Breast epithelium (tissue), 4 donors: ENCODE results near the gene EPHA2. TPM values are rescaled to one million over a fixed set of nuclear protein-coding genes. Genes with fewer than 3 reads are reported as not detected.

Experiments
- DNase-seq, 2 donors: peaks; one replicate each; pipeline ENCODE4 v3.0.0-alpha.2; 2019; ENCODE audit warnings: low spot score in 2 of 2
- H3K27ac ChIP-seq, 2 donors: fragments of 200-600 bp; sonication (generic) in 1 of 2; one replicate each; pipeline ENCODE4 v1.5.1; 2016 to 2019; ENCODE audit warnings: mild to moderate bottlenecking in 1 of 2
- H3K27me3 ChIP-seq, 2 donors: fragments of 200-600 bp; sonication (generic) in 1 of 2; one replicate each; pipeline versions ENCODE4 v1.5.1 to v1.6.0; 2017 to 2019; ENCODE audit warnings: control low read depth in 1 of 2, mild to moderate bottlenecking in 1 of 2
- H3K36me3 ChIP-seq: fragments of 200-600 bp; one replicate; pipeline ENCODE4 v1.5.1; 2019
- H3K4me1 ChIP-seq, 2 donors: fragments of 200-600 bp; sonication (generic); one replicate each; pipeline ENCODE4 v1.5.1; 2016 to 2019; ENCODE audit warnings: control low read depth in 1 of 2
- H3K4me3 ChIP-seq, 3 donors: fragments of 200-600 bp; sonication (generic); 1 replicate in 2 of 3; 2 replicates in 1 of 3; pipeline ENCODE4 v1.5.1; 2016 to 2019; ENCODE audit warnings: mild to moderate bottlenecking in 3 of 3, moderate library complexity in 2 of 3
- H3K9me3 ChIP-seq, 2 donors: fragments of 200-600 bp; sonication (generic) in 1 of 2; one replicate each; pipeline ENCODE4 v1.5.1; 2016 to 2019; ENCODE audit warnings: control low read depth in 1 of 2
- POLR2A ChIP-seq: fragments of 450-650 bp; IDR thresholded peaks from one replicate; pipeline ENCODE4 v1.6.1; 2016; ENCODE audit warnings: antibody characterized with exemption, mild to moderate bottlenecking, moderate library complexity
- POLR2AphosphoS5 ChIP-seq, 3 donors: sonication (generic); formaldehyde crosslinking; IDR thresholded peaks; one replicate each; pipeline ENCODE4 v1.6.1; 2017; ENCODE audit warnings: antibody characterized with exemption in 3 of 3
- intact Hi-C: fragments of 100-400 bp; cut with DNase I; formaldehyde crosslinking; loops from one replicate; pipeline ENCODE4 v1.15.1; 2023; ENCODE audit warnings: low total_unique reads
- total RNA-seq, 3 donors: library from RNA; depleted of rRNA; stranded (reverse); fragments of >200 nt; gene quantifications; one replicate each; pipeline ENCODE4 v1.1.0, GENCODE V29; 2016
- TF ChIP-seq, protein P1 (sequence below), 3 donors: fragments of 450-650 bp; IDR thresholded peaks; one replicate each; pipeline ENCODE4 v1.5.1; 2016 to 2017; ENCODE audit warnings: antibody characterized with exemption in 3 of 3, mild to moderate bottlenecking in 3 of 3, moderate library complexity in 3 of 3

Gene EPHA2
- total RNA-seq, 3 donors from 2014 or later: 5.8 to 18.4 (median 16.7) TPM

DNA sequence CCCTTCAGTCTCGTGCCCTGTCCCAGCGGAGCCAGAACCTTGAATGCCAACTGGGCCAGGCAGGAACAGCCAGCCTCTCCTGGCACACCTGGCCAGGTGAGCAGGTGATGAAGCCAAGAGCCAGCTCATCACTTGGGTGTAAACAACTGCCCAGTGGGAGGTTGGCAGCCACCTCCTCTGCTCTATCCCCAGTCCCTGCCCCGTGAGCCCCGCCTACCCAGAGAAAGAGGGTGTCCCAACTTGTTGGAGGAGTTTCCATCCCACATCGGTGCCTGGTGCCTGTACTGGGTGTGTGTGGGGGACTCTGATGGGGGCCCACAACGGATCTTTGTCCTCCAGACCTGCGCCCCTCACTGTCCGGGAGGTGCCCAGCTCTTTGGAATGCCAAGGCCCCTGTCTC, 64.6 kb downstream of the EPHA2 start:
- intact Hi-C loops: no loop called here
- Histone ChIP-seq H3K27me3 (no peaks in the 10 kb centered on the region), H3K36me3 (no peaks in the 10 kb centered on the region), H3K4me1 (peaks cover 0 to 9% of the 10 kb centered on the region in 2 donors), H3K9me3 (no peaks in the 10 kb centered on the region), H3K4me3 (no peak overlapping the region), H3K27ac (peak overlapping the region; percentile 60 to 70)
- DNase-seq: peak; percentile 83 to 96
- TF ChIP-seq POLR2A: no peak
- TF ChIP-seq, protein P1, sequence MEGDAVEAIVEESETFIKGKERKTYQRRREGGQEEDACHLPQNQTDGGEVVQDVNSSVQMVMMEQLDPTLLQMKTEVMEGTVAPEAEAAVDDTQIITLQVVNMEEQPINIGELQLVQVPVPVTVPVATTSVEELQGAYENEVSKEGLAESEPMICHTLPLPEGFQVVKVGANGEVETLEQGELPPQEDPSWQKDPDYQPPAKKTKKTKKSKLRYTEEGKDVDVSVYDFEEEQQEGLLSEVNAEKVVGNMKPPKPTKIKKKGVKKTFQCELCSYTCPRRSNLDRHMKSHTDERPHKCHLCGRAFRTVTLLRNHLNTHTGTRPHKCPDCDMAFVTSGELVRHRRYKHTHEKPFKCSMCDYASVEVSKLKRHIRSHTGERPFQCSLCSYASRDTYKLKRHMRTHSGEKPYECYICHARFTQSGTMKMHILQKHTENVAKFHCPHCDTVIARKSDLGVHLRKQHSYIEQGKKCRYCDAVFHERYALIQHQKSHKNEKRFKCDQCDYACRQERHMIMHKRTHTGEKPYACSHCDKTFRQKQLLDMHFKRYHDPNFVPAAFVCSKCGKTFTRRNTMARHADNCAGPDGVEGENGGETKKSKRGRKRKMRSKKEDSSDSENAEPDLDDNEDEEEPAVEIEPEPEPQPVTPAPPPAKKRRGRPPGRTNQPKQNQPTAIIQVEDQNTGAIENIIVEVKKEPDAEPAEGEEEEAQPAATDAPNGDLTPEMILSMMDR (IDR thresholded peaks at IDR 0.05): no peak
- TF ChIP-seq POLR2AphosphoS5 (IDR thresholded peaks at IDR 0.05): peak in 1 of 3 donors; percentile 51

DNA sequence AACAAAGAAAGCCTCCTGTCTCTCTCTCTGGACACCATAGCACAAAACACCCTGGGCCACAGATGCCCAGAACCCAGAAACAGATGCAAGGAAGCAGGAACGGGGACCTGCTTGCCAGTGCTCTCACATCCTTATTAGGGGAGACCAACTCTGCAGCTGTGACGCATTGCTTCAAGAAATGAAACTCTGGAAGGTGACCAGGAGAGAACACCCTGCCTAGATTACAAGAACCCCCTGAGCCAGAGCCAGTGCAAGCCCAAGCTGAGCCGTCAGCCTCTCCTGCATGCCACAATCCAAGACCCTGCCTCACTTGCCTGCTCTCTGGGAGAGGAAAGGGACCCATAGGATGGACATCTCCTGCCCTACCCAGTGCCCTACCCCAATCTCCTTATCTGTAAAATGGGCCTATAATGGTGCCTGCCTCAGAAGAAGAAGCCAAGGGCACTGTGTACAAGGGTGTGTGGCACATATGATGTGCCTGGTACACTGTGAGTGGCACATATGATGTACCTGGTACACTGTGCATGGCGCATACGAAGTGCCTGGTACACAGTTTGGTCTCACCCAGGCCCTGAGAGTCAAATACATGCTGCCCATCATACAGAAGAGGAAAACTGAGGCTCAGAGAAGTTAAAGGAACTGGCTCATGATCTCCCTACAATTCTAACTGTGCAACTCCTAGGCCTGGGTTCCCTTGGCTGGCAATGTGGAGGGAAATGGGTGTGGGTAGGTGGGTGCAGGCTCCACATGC, 65.6 kb downstream of the EPHA2 start:
- peaks cover 0 to 9% of the 10 kb centered on the region in 2 donors for H3K4me1 ChIP-seq
- intact Hi-C loops: no loop called here
- no peaks in the 10 kb centered on the region for H3K9me3 ChIP-seq
- no peak for DNase-seq
- no peak overlapping the region for H3K27ac ChIP-seq
- no peak overlapping the region for H3K4me3 ChIP-seq
- H3K27me3 ChIP-seq: no peaks in the 10 kb centered on the region
- H3K36me3 ChIP-seq: no peaks in the 10 kb centered on the region
- TF ChIP-seq POLR2A: no peak
- TF ChIP-seq, protein P1 (IDR thresholded peaks at IDR 0.05): no peak
- no peak for TF ChIP-seq POLR2AphosphoS5 (IDR thresholded peaks at IDR 0.05)

DNA sequence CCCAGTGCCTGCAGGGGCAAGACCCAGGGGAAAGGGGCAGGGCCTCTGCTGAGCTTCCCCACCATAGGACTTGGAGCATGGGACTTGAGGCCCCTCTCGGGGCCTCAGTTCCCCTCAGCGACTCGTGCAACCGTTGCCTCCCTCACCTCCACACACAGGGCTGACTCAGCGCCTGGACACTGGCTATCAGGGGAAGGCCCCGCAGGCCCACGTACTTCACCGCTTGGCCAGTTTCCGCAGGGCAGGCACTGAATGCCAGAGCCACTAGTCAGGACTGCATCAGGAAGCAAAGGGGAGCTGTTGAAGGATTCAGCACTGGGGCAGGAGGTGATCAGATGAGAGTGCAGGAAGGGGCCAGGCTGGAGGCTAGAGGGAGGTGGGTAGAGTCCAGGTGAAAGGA, 66.9 kb downstream of the EPHA2 start:
- Histone ChIP-seq H3K36me3 (no peaks in the 10 kb centered on the region), H3K4me1 (peaks cover 0 to 9% of the 10 kb centered on the region in 2 donors), H3K27ac (no peak overlapping the region), H3K27me3 (no peaks in the 10 kb centered on the region), H3K9me3 (no peaks in the 10 kb centered on the region), H3K4me3 (no peak overlapping the region)
- DNase-seq: no peak
- intact Hi-C loops: no loop called here
- TF ChIP-seq, protein P1 (IDR thresholded peaks at IDR 0.05): no peak
- TF ChIP-seq POLR2A (no peak), POLR2AphosphoS5 (IDR thresholded peaks at IDR 0.05) (no peak)

DNA sequence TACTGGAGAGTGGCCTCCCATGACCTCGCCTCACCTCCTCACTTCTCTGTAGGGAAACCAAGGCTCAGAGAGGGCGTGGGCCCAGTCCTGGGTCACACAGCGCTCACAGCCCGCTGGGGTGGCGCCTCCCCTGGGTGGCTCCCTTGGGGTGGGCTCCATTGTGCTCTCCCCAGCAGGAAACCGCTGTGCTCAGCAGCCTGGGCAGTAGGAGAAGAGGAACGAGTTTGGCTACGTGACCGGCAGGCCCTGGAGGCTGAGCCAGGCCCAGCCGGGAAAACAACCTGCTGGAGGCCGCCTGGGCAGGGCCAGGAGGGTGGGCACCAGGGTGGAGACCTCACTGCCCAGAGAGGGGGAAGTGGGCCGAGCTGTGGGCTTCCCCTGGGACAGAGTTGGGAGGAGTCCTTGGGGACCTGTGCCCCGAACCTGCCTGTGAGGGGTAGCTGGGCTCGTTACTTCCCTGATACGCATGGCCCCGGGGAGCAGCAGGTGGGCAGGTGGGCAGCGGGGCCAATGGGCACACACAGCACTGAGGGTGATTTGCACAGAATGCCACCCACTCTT, 67.4 kb downstream of the EPHA2 start:
- Histone ChIP-seq H3K4me1 (peaks cover 0 to 9% of the 10 kb centered on the region in 2 donors), H3K36me3 (no peaks in the 10 kb centered on the region), H3K4me3 (no peak overlapping the region), H3K27ac (peak overlapping the region in 1 of 2 donors; percentile 21), H3K27me3 (no peaks in the 10 kb centered on the region), H3K9me3 (no peaks in the 10 kb centered on the region)
- intact Hi-C loops: no loop called here
- no peak for DNase-seq
- TF ChIP-seq, protein P1 (IDR thresholded peaks at IDR 0.05): no peak
- TF ChIP-seq POLR2AphosphoS5 (IDR thresholded peaks at IDR 0.05) (no peak), POLR2A (no peak)

DNA sequence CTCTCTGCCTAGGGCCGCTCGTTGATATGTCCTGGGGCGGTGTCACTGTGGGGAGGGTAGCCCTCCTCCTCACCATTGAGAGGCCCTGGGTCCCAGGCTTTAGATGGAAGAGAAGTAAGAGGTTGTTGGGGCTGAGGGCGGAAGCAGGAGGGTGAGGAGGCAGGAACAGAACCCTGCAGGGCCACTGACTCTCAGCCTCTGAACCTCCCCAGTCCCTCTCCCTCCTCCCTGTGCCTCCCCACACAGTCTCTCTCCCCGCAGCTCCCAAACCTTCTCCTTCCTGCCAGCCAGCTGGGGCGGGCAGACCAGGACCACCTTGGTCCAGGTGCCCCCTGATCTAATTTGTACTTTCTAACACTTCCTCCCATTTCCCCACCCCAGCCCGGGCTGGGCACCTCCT, 68.1 kb downstream of the EPHA2 start:
- TF ChIP-seq POLR2AphosphoS5 (IDR thresholded peaks at IDR 0.05): no peak
- TF ChIP-seq POLR2A: no peak
- TF ChIP-seq, protein P1 (IDR thresholded peaks at IDR 0.05): no peak

More for the DNA sequence above, 68.1 kb downstream of the EPHA2 start:
- Histone ChIP-seq H3K36me3 (no peaks in the 10 kb centered on the region), H3K9me3 (no peaks in the 10 kb centered on the region), H3K4me3 (no peak overlapping the region), H3K27ac (peak overlapping the region in 1 of 2 donors; percentile 21), H3K4me1 (peaks cover 0 to 9% of the 10 kb centered on the region in 2 donors), H3K27me3 (no peaks in the 10 kb centered on the region)
- intact Hi-C loops: no loop called here
- DNase-seq: no peak
